Bronchial epithelial cell (primary cell): ENCODE measurements around the gene CDH12. TPM values are rescaled to one million over a fixed set of nuclear protein-coding genes. Genes with fewer than 3 reads are reported as not detected.
A peak's percentile ranks its signal among the peaks of the same experiment; 100 is the strongest.

Experiments
- DNase-seq: peaks from one replicate; pipeline ENCODE4 v3.0.0-alpha.2; 2010; ENCODE audit warnings: low read depth
- FAIRE-seq: peaks from 2 replicates; lab custom pipeline; 2011; peaks lifted over from hg19 to GRCh38; lab: Jason Lieb, UNC
- H3K27me3 ChIP-seq: 2 replicates; pipeline ENCODE4 v1.5.1; 2011; ENCODE audit warnings: low read length; ENCODE audit not compliant: control insufficient read depth, insufficient read depth
- H3K36me3 ChIP-seq: 2 replicates; pipeline ENCODE4 v1.5.1; 2011; ENCODE audit warnings: low read length; ENCODE audit not compliant: control insufficient read depth, insufficient read depth
- H3K4me3 ChIP-seq: 2 replicates; pipeline ENCODE4 v1.5.1; 2011; ENCODE audit warnings: mild to moderate bottlenecking, low read depth, low read length, control low read depth
- total RNA-seq: library from RNA; depleted of rRNA; stranded (reverse); fragments of >200 nt; gene quantifications from 2 replicates; pipeline ENCODE4 v1.2.1, GENCODE V29; 2014
- TF ChIP-seq, protein P1 (sequence below): IDR thresholded peaks from 2 replicates; pipeline ENCODE4 v1.5.1; 2011; ENCODE audit warnings: mild to moderate bottlenecking, moderate library complexity, low read length, control low read depth, inconsistent platforms; ENCODE audit not compliant: insufficient read depth, severe bottlenecking

CDH12 gene
- total RNA-seq, 1 donor from 2014 or later, result not detected

DNA sequence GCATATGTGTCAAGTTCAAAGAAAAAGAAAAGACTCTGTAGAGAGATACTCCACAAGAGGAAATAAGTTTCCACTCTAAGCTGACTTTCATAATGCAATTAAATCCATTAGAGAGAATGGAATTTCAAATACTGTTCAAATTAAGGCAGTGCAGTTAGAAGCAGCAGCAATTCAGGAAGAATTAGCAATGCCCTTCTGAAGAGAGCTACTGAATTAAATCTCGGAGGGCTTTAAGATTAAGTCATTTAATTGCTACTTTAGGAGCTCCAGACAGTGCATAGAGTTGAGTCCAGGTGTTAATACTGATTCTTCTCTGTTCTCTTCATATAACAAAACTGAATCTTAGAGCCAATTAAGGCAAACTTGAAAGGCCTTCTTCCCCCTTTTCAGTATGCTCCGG is 8.5 kb downstream of the CDH12 start:
- DNase-seq (no peak), FAIRE-seq (no peak)
- TF ChIP-seq, protein P1, sequence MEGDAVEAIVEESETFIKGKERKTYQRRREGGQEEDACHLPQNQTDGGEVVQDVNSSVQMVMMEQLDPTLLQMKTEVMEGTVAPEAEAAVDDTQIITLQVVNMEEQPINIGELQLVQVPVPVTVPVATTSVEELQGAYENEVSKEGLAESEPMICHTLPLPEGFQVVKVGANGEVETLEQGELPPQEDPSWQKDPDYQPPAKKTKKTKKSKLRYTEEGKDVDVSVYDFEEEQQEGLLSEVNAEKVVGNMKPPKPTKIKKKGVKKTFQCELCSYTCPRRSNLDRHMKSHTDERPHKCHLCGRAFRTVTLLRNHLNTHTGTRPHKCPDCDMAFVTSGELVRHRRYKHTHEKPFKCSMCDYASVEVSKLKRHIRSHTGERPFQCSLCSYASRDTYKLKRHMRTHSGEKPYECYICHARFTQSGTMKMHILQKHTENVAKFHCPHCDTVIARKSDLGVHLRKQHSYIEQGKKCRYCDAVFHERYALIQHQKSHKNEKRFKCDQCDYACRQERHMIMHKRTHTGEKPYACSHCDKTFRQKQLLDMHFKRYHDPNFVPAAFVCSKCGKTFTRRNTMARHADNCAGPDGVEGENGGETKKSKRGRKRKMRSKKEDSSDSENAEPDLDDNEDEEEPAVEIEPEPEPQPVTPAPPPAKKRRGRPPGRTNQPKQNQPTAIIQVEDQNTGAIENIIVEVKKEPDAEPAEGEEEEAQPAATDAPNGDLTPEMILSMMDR, result no peak
- H3K27me3 ChIP-seq, result no peaks in the 10 kb centered on the region
- H3K4me3 ChIP-seq, result no peak overlapping the region
- no peaks in the 10 kb centered on the region for H3K36me3 ChIP-seq

DNA sequence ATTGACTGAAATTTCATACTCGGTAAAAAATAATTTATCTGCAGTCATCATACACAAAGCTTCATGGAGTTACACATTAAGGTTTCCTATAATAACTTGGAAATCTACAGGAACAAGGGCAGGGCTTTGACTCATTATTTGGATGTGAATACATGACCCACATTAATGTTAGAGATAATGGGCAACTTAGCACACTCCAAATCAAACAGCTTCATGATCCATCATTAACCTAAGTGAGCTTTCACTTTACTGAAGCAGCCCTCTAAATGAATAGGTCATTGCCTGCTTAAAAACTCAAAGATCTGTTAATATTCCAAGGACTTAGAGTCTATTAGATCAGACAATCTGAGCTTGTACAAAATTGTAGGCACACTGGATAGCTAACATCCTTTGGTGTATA is 9.0 kb downstream of the CDH12 start:
- TF ChIP-seq, protein P1, result no peak
- H3K27me3 ChIP-seq, result no peaks in the 10 kb centered on the region
- no peak overlapping the region for H3K4me3 ChIP-seq
- DNase-seq, result no peak
- no peak for FAIRE-seq
- H3K36me3 ChIP-seq, result no peaks in the 10 kb centered on the region

DNA sequence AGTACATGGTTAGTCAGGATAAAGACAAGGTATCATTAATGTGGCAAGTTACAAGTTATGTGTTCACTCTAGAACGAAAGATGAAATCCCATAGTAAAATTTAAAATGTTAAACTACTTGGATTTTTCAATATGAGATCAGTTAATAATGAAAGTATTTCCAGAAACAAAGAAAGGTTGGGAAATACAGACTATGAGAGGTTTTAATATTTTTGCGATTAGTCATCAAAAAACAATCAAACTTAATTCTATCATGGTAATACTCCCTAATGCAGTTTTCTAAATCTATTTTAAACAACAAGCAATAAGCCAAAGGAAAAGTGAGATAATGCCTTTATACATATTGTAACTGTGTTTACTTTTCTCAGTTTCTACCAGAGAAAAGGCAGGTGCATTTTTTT is 10.6 kb downstream of the CDH12 start:
- DNase-seq (peak; percentile 7), FAIRE-seq (no peak)
- Histone ChIP-seq H3K4me3 (no peak overlapping the region), H3K27me3 (no peaks in the 10 kb centered on the region), H3K36me3 (no peaks in the 10 kb centered on the region)
- TF ChIP-seq, protein P1, result no peak

DNA sequence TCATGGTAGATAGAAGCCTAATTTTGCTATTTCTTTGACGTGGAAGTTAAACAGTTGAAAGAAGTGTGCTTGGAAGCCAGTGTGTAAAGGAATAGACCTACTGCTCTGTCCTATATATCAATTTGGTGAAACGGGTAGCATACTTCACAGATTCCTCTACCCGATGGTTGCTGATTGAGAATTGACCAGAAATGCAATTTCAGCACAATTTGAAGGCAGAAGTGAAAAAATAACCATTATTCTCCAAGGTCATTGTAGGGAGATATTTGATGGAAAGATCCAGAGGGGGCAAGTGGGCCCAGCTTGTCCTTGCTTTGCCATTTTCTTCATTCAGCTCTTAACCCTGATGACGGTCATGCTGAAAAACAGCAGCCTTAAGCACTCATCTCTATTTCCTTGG is 15.3 kb downstream of the CDH12 start:
- Histone ChIP-seq H3K27me3 (no peaks in the 10 kb centered on the region), H3K4me3 (no peak overlapping the region), H3K36me3 (no peaks in the 10 kb centered on the region)
- DNase-seq (no peak), FAIRE-seq (no peak)
- TF ChIP-seq, protein P1, result no peak

DNA sequence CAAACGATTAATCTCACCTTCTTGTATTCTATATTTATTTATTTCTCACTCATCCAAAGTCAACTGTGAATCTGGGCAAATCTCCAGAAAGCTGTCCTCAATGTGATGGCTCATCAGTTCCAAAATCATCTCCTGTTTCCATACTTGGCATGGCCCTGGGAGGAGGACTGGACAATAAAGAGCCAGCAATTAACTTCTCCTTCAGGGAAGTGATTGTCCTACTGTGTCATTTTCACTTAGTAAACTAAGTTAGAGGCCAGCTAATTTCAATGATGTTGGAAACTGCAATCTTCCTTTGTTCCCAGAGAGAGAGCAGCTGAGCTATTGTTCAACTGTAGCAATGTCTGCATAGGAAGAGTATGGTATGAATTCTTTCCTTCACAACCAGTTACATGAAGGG is 17.5 kb downstream of the CDH12 start:
- FAIRE-seq (no peak), DNase-seq (peak; percentile 2)
- H3K4me3 ChIP-seq, result no peak overlapping the region

DNA sequence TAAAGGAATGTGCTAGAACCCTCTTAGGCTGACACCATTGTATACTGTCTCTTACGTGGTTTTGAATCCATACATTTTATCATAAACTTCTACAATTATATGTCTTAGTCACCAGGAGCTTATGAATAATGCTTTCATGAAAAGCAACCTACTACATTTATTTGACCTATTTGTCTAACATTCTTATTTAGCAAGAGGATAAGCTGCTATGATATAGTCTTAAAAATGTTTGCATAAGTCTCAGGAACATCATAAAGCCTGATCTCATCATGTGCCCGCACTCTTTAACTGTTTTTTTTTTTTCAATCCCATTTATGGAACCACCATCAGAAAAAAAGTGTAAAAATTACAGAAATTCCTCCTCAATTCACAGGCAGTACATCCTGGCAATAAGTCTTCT is 59.7 kb downstream of the CDH12 start:
- Histone ChIP-seq H3K4me3 (no peak overlapping the region), H3K36me3 (no peaks in the 10 kb centered on the region), H3K27me3 (no peaks in the 10 kb centered on the region)
- no peak for DNase-seq
- no peak for FAIRE-seq
- TF ChIP-seq, protein P1, result no peak

More for the DNA sequence above, 17.5 kb downstream of the CDH12 start:
- TF ChIP-seq, protein P1, result no peak
- Histone ChIP-seq H3K36me3 (no peaks in the 10 kb centered on the region), H3K27me3 (no peaks in the 10 kb centered on the region)
